HG02840 (cell line): ENCODE data around the gene EMP3.
"Not testable (repeated sequence)": the region's sequence is repeated elsewhere in the genome, so short reads cannot be mapped to it uniquely, and the experiment has no call there.

Source experiments
- ATAC-seq: cut with Tn5 transposase; IDR thresholded peaks from one replicate; pipeline ENCODE4 v1.9.1; 2021; ENCODE audit warnings: mild to moderate bottlenecking, moderate library complexity, moderate number of reproducible peaks; ENCODE audit not compliant: unreplicated experiment, low FRiP score

The EMP3 gene

DNA sequence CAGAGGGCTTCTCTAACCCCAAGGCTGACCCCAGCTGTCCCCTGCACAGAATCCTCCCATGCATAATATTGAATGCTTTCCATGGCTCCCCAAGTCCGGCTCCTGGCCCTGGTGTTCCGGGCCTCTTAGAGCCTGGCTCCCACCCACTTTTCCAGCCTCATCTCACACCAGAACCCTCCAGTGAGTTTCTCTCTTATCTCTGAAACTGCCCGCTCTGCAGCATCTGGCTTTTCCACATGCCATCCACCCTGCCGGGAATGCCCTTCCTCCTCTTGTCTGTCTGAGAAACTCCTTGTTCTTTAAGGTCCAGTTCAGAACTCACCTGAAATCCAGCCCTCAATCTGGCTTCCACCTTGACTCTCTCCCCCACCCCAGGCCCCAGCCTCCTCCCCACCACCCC is 45.6 kb downstream of the EMP3 start:
- ATAC-seq, result no peak

DNA sequence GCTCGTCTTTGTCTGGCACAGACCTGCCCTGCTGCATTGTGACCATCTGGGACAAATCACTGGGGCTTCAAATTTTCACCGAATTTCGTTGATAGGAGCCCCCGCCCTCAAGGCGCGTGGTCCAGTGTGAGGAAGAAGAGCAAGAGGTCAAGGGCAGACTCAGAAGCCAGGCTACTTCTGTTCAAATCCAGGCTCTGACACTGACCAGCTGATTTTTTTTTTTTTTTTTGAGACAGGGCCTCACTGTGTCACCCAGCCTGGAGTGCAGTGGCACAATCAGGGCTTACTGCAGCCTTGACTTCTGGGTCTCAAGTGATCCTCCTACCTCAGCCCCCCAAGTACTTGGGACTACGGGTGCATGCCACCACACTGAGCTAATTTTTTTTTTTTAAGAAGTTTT is 46.0 kb downstream of the EMP3 start:
- no peak for ATAC-seq

DNA sequence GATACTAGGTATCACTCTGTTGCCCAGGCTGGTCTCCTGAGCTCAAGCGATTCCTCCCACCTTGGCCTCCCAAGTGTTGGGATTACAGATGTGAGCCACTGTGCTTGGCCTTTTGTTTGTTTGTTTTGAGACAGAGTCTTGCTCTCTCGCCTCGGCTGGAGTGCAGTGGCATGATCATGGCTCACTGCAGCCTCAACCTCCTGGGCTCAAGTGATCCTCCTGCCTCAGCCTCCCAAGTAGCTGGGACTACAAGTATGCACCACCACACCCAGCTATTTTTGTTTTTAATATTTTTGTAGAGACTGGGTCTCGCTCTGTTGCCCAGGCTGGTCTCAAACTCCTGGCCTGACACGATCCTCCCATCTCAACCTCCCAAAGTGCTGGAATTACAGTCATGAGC is 46.4 kb downstream of the EMP3 start:
- not testable (repeated sequence) for ATAC-seq

DNA sequence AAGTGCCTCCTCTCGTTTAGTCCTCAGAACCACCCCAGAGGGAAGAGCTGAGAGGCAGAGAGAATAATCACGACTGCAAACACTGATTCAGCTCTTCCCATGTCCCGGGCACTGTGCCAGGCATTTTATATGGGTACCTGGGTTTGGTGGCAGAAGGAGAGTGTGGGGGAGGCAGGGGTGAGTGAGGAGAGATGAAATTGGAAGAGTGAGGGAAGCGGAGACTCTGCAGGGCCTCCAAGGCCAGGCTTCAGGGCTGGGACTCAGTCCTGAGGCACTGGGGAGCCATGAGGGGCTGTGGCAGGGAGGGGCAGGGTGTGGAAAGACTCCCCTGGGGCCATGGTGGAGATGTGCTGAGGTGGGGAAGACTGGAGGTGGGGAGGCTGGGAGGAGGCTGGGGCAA is 47.6 kb downstream of the EMP3 start:
- no peak for ATAC-seq

DNA sequence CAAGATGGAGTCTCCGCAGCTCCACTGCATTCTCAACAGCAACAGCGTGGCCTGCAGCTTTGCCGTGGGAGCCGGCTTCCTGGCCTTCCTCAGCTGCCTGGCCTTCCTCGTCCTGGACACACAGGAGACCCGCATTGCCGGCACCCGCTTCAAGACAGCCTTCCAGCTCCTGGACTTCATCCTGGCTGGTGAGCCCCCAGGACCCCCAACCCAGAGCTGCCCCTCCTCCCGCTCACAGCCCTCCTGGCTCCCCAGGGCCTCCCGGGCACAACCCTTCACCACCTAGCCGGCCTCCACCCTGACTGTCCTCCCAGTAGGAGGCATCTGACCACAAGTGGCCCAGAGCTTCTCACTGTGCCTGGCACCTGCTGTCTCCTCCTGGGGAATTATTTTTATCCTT is 48.2 kb downstream of the EMP3 start:
- no peak for ATAC-seq

DNA sequence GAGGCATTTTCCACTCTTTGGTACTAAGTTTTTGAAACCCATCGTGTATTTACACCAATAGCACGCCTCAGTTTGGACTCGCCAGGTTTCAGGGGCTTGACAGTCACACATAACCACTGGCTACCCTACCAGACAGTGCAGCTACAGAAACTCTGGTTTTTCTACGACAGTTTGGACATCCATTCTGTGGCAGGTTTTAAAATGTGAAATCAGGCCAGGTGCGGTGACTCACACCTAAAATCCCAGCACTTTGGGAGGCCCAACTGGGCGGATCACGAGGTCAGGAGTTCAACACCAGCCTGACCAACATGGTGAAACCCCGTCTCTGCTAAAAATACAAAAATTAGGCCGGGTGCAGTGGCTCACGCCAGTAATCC is 52.8 kb downstream of the EMP3 start:
- no peak for ATAC-seq

DNA sequence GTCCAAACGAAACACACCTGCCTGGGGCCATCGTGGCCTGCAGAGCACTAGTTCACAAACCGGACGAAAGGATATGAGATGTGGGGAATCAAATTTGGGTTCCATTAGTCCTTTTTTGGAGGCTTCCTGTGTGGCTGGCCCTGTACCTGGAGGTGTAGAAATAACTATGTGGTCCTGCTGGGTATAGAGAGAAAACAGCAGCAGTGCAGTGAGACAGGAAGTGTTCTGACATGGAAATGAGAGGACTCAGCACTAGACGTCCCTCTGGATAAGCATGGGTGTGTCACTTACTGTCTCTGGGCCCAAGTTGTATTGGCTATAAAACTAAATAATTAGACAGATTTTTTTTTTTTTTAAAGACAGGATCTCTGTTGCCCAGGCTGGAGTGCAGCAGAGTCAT is 53.7 kb downstream of the EMP3 start:
- no peak for ATAC-seq
